MM.1S (cell line): ENCODE results near the gene ZFP36L2.

Experiments
- DNase-seq: peaks from one replicate; pipeline ENCODE4 v3.0.0-alpha.2; 2015
- H2AFZ ChIP-seq: fragments of 300-600 bp; sonication (generic); 2 replicates; pipeline ENCODE4 v1.6.0; 2016; ENCODE audit warnings: antibody characterized with exemption, low read length
- H3F3A ChIP-seq: fragments of 300-600 bp; sonication (generic); 2 replicates; pipeline ENCODE4 v1.6.1; 2016; ENCODE audit warnings: mild to moderate bottlenecking, antibody characterized with exemption, low read length, moderate library complexity, mixed read lengths; ENCODE audit not compliant: insufficient read depth
- H3K27ac ChIP-seq: fragments of 300-600 bp; sonication (generic); 2 replicates; pipeline ENCODE4 v1.5.1; 2016; ENCODE audit warnings: mild to moderate bottlenecking, low read length
- H3K27me3 ChIP-seq: fragments of 300-600 bp; sonication (generic); replicated peaks from 2 replicates; pipeline ENCODE4 v1.6.0; 2016; ENCODE audit warnings: low read length; ENCODE audit not compliant: insufficient read depth
- H3K36me3 ChIP-seq: fragments of 300-600 bp; sonication (generic); replicated peaks from 2 replicates; pipeline ENCODE4 v1.6.1; 2016; ENCODE audit warnings: mild to moderate bottlenecking, low read length, mixed read lengths; ENCODE audit not compliant: insufficient read depth
- H3K4me1 ChIP-seq: fragments of 300-600 bp; sonication (generic); 2 replicates; pipeline ENCODE4 v1.6.1; 2016; ENCODE audit warnings: low read length, mixed read lengths
- H3K4me2 ChIP-seq: fragments of 300-600 bp; sonication (generic); 2 replicates; pipeline ENCODE4 v1.6.0; 2016; ENCODE audit warnings: low read depth, low read length
- H3K4me3 ChIP-seq: fragments of 300-600 bp; sonication (generic); 2 replicates; pipeline ENCODE4 v1.5.1; 2016; ENCODE audit warnings: low read length, mixed read lengths
- H3K79me2 ChIP-seq: fragments of 300-600 bp; sonication (generic); 2 replicates; pipeline ENCODE4 v1.6.1; 2016; ENCODE audit warnings: mixed run types, low read length, mixed read lengths
- H3K9ac ChIP-seq: fragments of 300-600 bp; sonication (generic); 2 replicates; pipeline ENCODE4 v1.6.1; 2016; ENCODE audit warnings: low read length, mixed read lengths
- H3K9me2 ChIP-seq: fragments of 300-600 bp; sonication (generic); replicated peaks from 2 replicates; pipeline ENCODE4 v1.6.1; 2016; ENCODE audit warnings: mild to moderate bottlenecking, low read length, mixed read lengths; ENCODE audit not compliant: insufficient read depth
- H3K9me3 ChIP-seq: fragments of 300-600 bp; sonication (generic); replicated peaks from 2 replicates; pipeline ENCODE4 v1.6.1; 2016; ENCODE audit warnings: mild to moderate bottlenecking, low read length, mixed read lengths; ENCODE audit not compliant: insufficient read depth
- H4K20me1 ChIP-seq: fragments of 300-600 bp; sonication (generic); 2 replicates; pipeline ENCODE4 v1.6.1; 2016; ENCODE audit warnings: mild to moderate bottlenecking, low read length, moderate library complexity, mixed read lengths; ENCODE audit not compliant: insufficient read depth
- EZH2 ChIP-seq: fragments of 300-600 bp; sonication (generic); optimal IDR thresholded peaks from 2 replicates; pipeline ENCODE3; 2017; ENCODE audit warnings: low read depth, mild to moderate bottlenecking, antibody characterized with exemption, low read length, mixed read lengths
- EZH2phosphoT487 ChIP-seq: fragments of 300-600 bp; sonication (generic); IDR thresholded peaks from 2 replicates; pipeline ENCODE4 v1.6.1; 2018; ENCODE audit warnings: antibody characterized with exemption, low read length
- TF ChIP-seq, protein P1 (sequence below): fragments of 300-600 bp; sonication (generic); IDR thresholded peaks from 2 replicates; pipeline ENCODE4 v1.5.1; 2016; ENCODE audit warnings: antibody characterized with exemption, low read length, mixed read lengths

Gene ZFP36L2

DNA sequence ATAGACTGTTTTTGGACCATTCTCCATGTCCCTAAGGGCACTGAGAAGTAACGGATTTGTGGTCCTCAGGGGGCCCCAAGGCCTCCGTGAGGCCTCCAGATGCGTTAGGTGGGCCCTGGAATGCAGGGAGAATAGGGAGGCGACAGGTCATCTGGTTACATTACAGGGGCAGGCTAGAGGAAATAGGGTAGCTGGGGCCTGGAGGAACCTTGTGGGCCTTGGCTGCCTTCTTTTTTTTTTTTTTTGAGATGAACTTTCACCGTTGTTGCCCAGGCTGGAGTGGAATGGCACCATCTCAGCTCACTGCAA is 28.9 kb downstream of the ZFP36L2 start:
- H3K4me3 ChIP-seq = no peak overlapping the region
- no peaks in the 10 kb centered on the region for H3K79me2 ChIP-seq
- H3F3A ChIP-seq = no peaks in the 10 kb centered on the region
- H4K20me1 ChIP-seq = no peaks in the 10 kb centered on the region
- no peak overlapping the region for H3K9ac ChIP-seq
- no peaks in the 10 kb centered on the region for H3K4me1 ChIP-seq
- TF ChIP-seq EZH2phosphoT487 (no peak), EZH2 (no peak)
- TF ChIP-seq, protein P1, sequence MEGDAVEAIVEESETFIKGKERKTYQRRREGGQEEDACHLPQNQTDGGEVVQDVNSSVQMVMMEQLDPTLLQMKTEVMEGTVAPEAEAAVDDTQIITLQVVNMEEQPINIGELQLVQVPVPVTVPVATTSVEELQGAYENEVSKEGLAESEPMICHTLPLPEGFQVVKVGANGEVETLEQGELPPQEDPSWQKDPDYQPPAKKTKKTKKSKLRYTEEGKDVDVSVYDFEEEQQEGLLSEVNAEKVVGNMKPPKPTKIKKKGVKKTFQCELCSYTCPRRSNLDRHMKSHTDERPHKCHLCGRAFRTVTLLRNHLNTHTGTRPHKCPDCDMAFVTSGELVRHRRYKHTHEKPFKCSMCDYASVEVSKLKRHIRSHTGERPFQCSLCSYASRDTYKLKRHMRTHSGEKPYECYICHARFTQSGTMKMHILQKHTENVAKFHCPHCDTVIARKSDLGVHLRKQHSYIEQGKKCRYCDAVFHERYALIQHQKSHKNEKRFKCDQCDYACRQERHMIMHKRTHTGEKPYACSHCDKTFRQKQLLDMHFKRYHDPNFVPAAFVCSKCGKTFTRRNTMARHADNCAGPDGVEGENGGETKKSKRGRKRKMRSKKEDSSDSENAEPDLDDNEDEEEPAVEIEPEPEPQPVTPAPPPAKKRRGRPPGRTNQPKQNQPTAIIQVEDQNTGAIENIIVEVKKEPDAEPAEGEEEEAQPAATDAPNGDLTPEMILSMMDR = no peak
- H3K9me3 ChIP-seq = no peaks in the 10 kb centered on the region
- H3K9me2 ChIP-seq = no peaks in the 10 kb centered on the region
- no peak overlapping the region for H3K27ac ChIP-seq
- no peak overlapping the region for H2AFZ ChIP-seq
- H3K4me2 ChIP-seq = no peak overlapping the region
- no peaks in the 10 kb centered on the region for H3K36me3 ChIP-seq
- DNase-seq = no peak
- no peaks in the 10 kb centered on the region for H3K27me3 ChIP-seq

GRCh38 chr2:43196768-43197587 is 29.4 kb downstream of the ZFP36L2 start:
- no peak for DNase-seq
- H3K9ac ChIP-seq = no peak overlapping the region
- no peak overlapping the region for H3K4me2 ChIP-seq

GRCh38 chr2:43194121-43194869 is 32.1 kb downstream of the ZFP36L2 start:
- Histone ChIP-seq H3K36me3 (no peaks in the 10 kb centered on the region), H3K27me3 (no peaks in the 10 kb centered on the region), H3K9me2 (no peaks in the 10 kb centered on the region), H3K9ac (no peak overlapping the region), H3K4me1 (no peaks in the 10 kb centered on the region), H3K4me2 (no peak overlapping the region), H4K20me1 (no peaks in the 10 kb centered on the region), H3K9me3 (no peaks in the 10 kb centered on the region), H3K27ac (no peak overlapping the region), H3K79me2 (no peaks in the 10 kb centered on the region), H2AFZ (no peak overlapping the region), H3F3A (no peaks in the 10 kb centered on the region), H3K4me3 (no peak overlapping the region)
- no peak for TF ChIP-seq EZH2
- TF ChIP-seq, protein P1 = no peak
- no peak for DNase-seq

More at GRCh38 chr2:43196768-43197587, 29.4 kb downstream of the ZFP36L2 start:
- Histone ChIP-seq H3K9me3 (no peaks in the 10 kb centered on the region), H3K4me3 (no peak overlapping the region), H3F3A (no peaks in the 10 kb centered on the region), H3K36me3 (no peaks in the 10 kb centered on the region), H3K9me2 (no peaks in the 10 kb centered on the region), H2AFZ (no peak overlapping the region), H4K20me1 (no peaks in the 10 kb centered on the region), H3K4me1 (no peaks in the 10 kb centered on the region), H3K79me2 (no peaks in the 10 kb centered on the region), H3K27ac (no peak overlapping the region), H3K27me3 (no peaks in the 10 kb centered on the region)
- TF ChIP-seq EZH2 (no peak), EZH2phosphoT487 (no peak)
- TF ChIP-seq, protein P1 = no peak
